ENCODE measurements around the gene CREB3L1. TPM values are rescaled to one million over a fixed set of nuclear protein-coding genes. Genes with fewer than 3 reads are reported as not detected.

CREB3L1 gene
- total RNA-seq, 1 donor, result 33.3 TPM

DNA sequence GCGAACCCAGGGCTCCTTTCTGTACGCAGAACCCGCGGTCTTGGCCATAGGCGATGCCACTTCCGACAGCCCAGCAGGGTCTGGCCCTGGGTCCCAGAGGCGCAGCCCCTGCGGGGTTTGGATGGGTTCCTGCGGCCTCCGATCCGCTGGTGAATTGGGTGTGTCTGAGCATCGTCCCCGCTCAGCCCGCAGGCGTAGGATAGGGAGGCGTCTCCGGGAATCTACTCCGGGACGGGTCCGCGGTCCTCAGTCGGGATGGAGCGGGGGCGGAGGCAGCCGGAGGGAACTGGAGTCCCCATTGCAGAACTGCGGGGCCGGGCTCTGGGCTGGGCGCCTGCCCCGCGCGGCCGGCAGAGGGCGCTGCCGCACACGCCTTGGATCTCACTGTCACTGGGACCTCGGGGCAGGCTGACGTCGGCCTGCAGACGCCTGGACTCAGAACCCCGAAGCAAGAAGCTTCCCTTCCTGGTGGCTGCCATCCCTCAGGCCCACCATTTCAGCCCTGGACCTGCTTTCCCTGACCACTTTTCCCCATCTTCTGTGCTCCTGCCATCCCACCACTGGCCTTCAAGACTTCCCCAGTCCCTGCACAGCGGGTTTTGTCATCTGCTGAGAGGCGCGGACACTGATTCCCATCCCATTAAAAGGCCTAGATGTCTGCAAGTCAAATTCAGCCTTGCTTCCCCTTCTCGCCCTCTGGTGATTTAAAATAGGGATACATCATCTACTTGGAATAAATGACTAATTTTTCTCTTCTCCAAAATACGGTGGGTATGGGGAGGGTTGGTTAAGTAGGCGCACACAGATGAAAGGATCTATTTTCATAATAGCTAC lies 38.3 kb upstream of the CREB3L1 start:
- Histone ChIP-seq H2AFZ (ENCODE audit: low read length) (peak overlapping the region; percentile 93), H3K27ac (ENCODE audit: low read depth, low read length) (peak overlapping the region; percentile 87), H3K4me2 (ENCODE audit: insufficient read depth, low read length) (peak overlapping the region; percentile 96), H3K79me2 (ENCODE audit: insufficient read depth, low read length) (no peaks in the 10 kb centered on the region), H3K36me3 (ENCODE audit: insufficient read depth, low read length) (no peaks in the 10 kb centered on the region), H3K27me3 (ENCODE audit: insufficient read depth, low read length) (no peaks in the 10 kb centered on the region), H3K9me3 (ENCODE audit: low read depth, low read length) (no peaks in the 10 kb centered on the region), H4K20me1 (ENCODE audit: insufficient read depth, low read length) (no peaks in the 10 kb centered on the region), H3K4me3 (ENCODE audit: insufficient read depth, low read length) (peak overlapping the region; percentile 76), H3K4me1 (ENCODE audit: insufficient read depth, low read length) (peaks cover 34% of the 10 kb centered on the region)
- DNase-seq (ENCODE audit: insufficient read length, low spot score, missing footprints), result peak; percentile 98
- TF ChIP-seq, protein P1, sequence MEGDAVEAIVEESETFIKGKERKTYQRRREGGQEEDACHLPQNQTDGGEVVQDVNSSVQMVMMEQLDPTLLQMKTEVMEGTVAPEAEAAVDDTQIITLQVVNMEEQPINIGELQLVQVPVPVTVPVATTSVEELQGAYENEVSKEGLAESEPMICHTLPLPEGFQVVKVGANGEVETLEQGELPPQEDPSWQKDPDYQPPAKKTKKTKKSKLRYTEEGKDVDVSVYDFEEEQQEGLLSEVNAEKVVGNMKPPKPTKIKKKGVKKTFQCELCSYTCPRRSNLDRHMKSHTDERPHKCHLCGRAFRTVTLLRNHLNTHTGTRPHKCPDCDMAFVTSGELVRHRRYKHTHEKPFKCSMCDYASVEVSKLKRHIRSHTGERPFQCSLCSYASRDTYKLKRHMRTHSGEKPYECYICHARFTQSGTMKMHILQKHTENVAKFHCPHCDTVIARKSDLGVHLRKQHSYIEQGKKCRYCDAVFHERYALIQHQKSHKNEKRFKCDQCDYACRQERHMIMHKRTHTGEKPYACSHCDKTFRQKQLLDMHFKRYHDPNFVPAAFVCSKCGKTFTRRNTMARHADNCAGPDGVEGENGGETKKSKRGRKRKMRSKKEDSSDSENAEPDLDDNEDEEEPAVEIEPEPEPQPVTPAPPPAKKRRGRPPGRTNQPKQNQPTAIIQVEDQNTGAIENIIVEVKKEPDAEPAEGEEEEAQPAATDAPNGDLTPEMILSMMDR (IDR thresholded peaks at IDR 0.05; ENCODE audit: extremely low read depth, low read depth, low read length), result peak; percentile 86

DNA sequence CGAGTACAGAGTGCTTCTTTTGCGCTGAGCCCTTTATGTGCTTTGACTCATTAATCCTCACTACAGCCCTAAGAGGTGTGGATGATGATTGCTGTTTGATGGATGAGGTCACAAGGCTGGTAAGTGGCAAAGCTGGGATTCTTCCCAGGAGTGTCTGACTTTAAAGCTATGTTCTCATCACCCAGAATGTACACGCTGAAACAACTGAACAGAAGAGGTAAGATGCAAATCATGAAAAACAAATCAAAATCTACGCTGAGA lies 37.7 kb upstream of the CREB3L1 start:
- peak overlapping the region; percentile 87 for H3K27ac ChIP-seq (ENCODE audit: low read depth, low read length)
- no peak overlapping the region for H3K4me3 ChIP-seq (ENCODE audit: insufficient read depth, low read length)
- H3K9me3 ChIP-seq (ENCODE audit: low read depth, low read length), result no peaks in the 10 kb centered on the region
- H4K20me1 ChIP-seq (ENCODE audit: insufficient read depth, low read length), result no peaks in the 10 kb centered on the region
- H2AFZ ChIP-seq (ENCODE audit: low read length), result peak overlapping the region; percentile 93
- TF ChIP-seq, protein P1 (IDR thresholded peaks at IDR 0.05; ENCODE audit: extremely low read depth, low read depth, low read length), result no peak
- H3K4me1 ChIP-seq (ENCODE audit: insufficient read depth, low read length), result peaks cover 34% of the 10 kb centered on the region
- H3K79me2 ChIP-seq (ENCODE audit: insufficient read depth, low read length), result no peaks in the 10 kb centered on the region
- peak overlapping the region; percentile 96 for H3K4me2 ChIP-seq (ENCODE audit: insufficient read depth, low read length)
- H3K27me3 ChIP-seq (ENCODE audit: insufficient read depth, low read length), result no peaks in the 10 kb centered on the region
- H3K36me3 ChIP-seq (ENCODE audit: insufficient read depth, low read length), result no peaks in the 10 kb centered on the region
- no peak for DNase-seq (ENCODE audit: insufficient read length, low spot score, missing footprints)

GRCh38 chr11:46240371-46240770 lies 37.1 kb upstream of the CREB3L1 start:
- Histone ChIP-seq H3K36me3 (ENCODE audit: insufficient read depth, low read length) (no peaks in the 10 kb centered on the region), H4K20me1 (ENCODE audit: insufficient read depth, low read length) (no peaks in the 10 kb centered on the region), H3K27me3 (ENCODE audit: insufficient read depth, low read length) (no peaks in the 10 kb centered on the region), H3K9me3 (ENCODE audit: low read depth, low read length) (no peaks in the 10 kb centered on the region), H3K79me2 (ENCODE audit: insufficient read depth, low read length) (no peaks in the 10 kb centered on the region), H3K27ac (ENCODE audit: low read depth, low read length) (peak overlapping the region; percentile 87), H3K4me2 (ENCODE audit: insufficient read depth, low read length) (no peak overlapping the region), H3K4me1 (ENCODE audit: insufficient read depth, low read length) (peaks cover 34% of the 10 kb centered on the region), H2AFZ (ENCODE audit: low read length) (no peak overlapping the region), H3K4me3 (ENCODE audit: insufficient read depth, low read length) (no peak overlapping the region)
- TF ChIP-seq, protein P1 (IDR thresholded peaks at IDR 0.05; ENCODE audit: extremely low read depth, low read depth, low read length), result no peak
- peak; percentile 25 for DNase-seq (ENCODE audit: insufficient read length, low spot score, missing footprints)

DNA sequence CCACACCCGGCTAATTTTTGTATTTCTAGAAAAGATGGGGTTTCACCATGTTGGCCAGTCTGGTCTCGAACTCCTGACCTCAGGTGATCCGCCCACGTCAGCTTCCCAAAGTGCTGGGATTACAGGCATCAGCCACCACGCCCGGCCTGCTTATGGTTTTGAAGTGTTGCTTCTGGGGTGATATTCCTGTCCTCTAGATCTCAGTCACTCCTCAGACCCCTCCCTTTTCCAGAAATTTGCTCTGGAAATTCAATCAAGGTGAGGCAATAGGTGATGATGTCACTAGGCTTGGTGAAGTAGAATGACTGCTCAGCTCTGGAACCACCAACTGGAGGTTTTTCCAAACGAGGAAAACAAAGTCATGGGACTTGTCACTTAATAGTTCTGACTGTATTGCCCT lies 36.6 kb upstream of the CREB3L1 start:
- Histone ChIP-seq H2AFZ (ENCODE audit: low read length) (no peak overlapping the region), H3K27me3 (ENCODE audit: insufficient read depth, low read length) (no peaks in the 10 kb centered on the region), H4K20me1 (ENCODE audit: insufficient read depth, low read length) (no peaks in the 10 kb centered on the region), H3K9me3 (ENCODE audit: low read depth, low read length) (no peaks in the 10 kb centered on the region), H3K36me3 (ENCODE audit: insufficient read depth, low read length) (no peaks in the 10 kb centered on the region), H3K4me1 (ENCODE audit: insufficient read depth, low read length) (peaks cover 34% of the 10 kb centered on the region), H3K79me2 (ENCODE audit: insufficient read depth, low read length) (no peaks in the 10 kb centered on the region), H3K27ac (ENCODE audit: low read depth, low read length) (no peak overlapping the region), H3K4me3 (ENCODE audit: insufficient read depth, low read length) (no peak overlapping the region), H3K4me2 (ENCODE audit: insufficient read depth, low read length) (no peak overlapping the region)
- TF ChIP-seq, protein P1 (IDR thresholded peaks at IDR 0.05; ENCODE audit: extremely low read depth, low read depth, low read length), result no peak
- peak; percentile 74 for DNase-seq (ENCODE audit: insufficient read length, low spot score, missing footprints)

Measured in osteoblast (primary cell).